ENCODE data around the gene COX4I2. TPM values are rescaled to one million over a fixed set of nuclear protein-coding genes. Genes with fewer than 3 reads are reported as not detected.
A peak's percentile ranks its signal among the peaks of the same experiment; 100 is the strongest.

The COX4I2 gene
- total RNA-seq, 1 experiment from 2014 or later, result not detected

DNA sequence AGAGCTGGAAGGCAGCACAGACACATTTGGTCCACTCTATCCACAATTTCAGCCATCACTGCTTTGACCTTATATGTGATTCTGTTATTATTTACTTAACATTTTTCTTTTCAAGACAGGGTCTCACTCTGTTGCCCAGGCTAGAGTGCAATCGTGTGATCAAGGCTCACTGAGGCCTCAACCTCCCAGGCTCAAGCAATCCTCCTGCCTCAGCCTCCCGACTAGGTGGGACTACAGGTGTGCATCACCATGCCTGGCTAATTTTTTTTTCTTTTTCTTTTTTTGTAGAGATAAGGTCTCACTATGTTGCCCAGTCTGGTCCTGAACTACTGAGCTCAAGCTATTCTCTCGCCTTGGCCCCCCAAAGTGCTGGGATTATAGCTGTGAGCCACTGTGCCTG, 44.6 kb downstream of the COX4I2 start:
- in situ Hi-C loops (cut with HindIII; ENCODE audit: low pct_unique_long_range_greater_than_20kb, low sequenced_read_pairs), result no loop called here
- no peak for DNase-seq (ENCODE audit: low read depth)

DNA sequence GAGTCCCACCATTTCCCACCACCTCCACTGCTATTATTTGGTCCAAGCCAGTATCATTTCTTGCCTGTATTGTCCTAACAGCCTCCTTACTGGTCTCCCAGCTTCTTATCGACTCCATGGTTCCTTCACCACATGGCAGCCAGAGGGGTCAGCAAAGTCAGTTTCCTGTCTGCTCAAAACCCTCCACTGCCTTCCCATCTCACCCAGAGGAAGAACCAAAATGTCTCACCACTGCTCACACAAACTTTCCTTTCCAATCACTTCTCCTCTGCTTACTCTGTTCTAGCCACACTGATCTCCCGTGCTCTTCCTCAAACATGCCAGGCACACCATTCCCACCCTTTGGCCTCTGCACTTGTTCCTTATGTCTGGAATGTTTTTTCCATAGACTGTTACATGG, 45.2 kb downstream of the COX4I2 start:
- no peak for DNase-seq (ENCODE audit: low read depth)
- in situ Hi-C loops (cut with HindIII; ENCODE audit: low pct_unique_long_range_greater_than_20kb, low sequenced_read_pairs), result no loop called here

DNA sequence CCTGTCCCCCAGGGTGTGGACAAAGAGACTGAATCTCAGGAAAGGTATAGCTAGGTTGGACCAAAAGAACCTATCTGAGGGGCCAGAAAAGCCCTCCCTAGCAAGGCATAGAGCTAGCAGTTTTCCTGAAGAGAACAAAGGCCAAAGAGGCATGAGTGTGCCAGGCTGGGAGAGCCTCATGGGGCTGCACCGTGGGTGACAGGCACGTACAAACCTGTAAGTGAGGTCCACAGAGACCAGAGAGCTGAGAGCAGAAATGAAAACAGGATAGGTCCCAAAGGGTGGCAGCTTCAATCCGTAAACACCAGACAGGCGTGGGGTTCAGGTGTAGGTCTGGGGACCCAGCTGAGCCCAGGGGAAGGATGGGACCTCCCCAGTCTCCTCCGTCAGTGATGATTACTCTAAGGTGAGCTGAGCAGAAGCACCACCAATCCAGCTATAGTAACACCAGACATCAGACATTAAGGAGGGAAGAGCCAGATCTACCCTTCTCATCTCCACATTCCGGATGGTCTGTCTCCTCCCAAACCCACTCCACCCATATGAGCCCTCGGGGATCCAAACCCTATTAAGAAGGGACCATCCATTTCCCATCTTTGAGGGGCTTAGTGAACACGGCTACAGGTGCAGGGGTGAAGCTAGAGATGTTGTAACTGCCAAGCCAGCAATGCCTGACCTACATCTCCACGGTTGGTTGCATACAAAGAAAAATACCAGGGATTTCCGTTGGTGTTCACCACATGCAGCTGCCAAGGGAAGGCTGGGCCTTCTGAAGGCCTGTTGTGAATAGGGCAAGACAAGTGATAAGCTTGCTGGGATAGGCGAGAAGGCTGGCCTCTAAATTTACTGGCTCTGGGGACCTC, 46.7 kb downstream of the COX4I2 start:
- in situ Hi-C loops (cut with HindIII; ENCODE audit: low pct_unique_long_range_greater_than_20kb, low sequenced_read_pairs), result no loop called here
- DNase-seq (ENCODE audit: low read depth), result peak; percentile 79

GRCh38 chr20:31685853-31686643, 48.3 kb downstream of the COX4I2 start:
- no peak for DNase-seq (ENCODE audit: low read depth)
- in situ Hi-C loops (cut with HindIII; ENCODE audit: low pct_unique_long_range_greater_than_20kb, low sequenced_read_pairs), result no loop called here

DNA sequence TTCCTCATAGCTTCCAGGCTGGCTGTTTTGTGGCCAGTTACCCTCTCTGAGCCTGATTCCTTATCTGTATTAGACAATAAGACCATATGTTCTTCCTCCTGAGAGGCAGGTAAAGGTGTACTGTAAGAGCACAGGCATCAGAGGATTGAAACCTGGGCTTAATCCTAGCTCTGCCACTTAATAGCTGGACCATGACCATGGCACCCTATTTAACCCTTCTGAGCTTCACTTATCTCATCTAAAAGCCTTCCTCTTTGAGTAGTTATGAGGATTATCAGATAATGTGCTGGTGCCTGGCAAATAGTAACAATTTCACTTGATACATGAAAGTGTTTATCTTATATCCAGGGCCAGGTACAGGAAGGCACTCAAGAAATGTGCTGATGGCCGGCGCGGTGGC, 50.1 kb downstream of the COX4I2 start:
- in situ Hi-C loops (cut with HindIII; ENCODE audit: low pct_unique_long_range_greater_than_20kb, low sequenced_read_pairs), result no loop called here
- no peak for DNase-seq (ENCODE audit: low read depth)

DNA sequence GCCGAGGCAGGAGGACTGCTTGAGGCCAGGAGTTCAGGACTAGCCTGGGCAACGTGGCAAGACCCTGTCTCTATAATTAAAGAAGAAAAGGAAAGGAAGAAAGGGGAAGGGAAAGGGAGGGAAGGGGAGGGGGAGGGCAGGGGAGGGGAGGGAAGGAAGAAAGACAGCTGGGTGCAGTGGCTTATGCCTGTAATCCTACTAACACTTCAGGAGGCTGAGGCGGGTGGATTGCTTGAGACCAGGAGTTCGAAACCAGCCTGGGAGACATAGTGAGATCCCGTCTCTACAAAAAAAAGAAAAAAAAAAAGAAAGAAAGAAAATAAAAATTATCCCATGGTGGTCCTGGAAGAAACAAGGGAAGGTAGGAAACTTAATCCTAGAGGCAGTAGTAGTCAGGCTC, 51.4 kb downstream of the COX4I2 start:
- in situ Hi-C loops (cut with HindIII; ENCODE audit: low pct_unique_long_range_greater_than_20kb, low sequenced_read_pairs), result no loop called here
- no peak for DNase-seq (ENCODE audit: low read depth)

DNA sequence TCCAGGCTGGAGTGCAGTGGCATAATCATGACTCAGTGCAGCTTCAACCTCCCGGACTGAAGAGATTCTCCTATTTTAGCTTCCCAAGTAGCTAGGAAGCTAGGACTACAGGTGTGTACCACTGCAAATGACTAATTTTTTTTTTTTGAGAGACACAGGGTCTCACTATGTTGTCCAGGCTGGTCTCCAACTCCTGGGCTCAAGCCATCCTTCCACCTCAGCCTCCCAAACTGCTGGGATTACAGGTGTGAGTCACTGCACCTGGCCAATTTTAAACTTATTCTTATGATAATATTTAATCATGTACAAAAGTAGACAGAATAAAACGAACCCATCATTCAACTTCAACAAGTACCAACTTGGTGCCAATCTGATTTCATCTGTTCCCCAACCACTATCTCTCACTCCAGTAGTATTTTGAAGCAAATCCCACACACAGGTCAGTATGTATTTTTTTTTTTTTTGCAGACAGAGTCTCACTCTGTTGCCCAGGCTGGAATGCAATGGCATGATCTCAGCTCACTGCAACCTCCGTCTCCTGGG, 52.5 kb downstream of the COX4I2 start:
- DNase-seq (ENCODE audit: low read depth), result no peak
- in situ Hi-C loops (cut with HindIII; ENCODE audit: low pct_unique_long_range_greater_than_20kb, low sequenced_read_pairs), result no loop called here

- in situ Hi-C loops (cut with HindIII; ENCODE audit: low pct_unique_long_range_greater_than_20kb, low sequenced_read_pairs), result no loop called here
- DNase-seq (ENCODE audit: low read depth), result no peak
Measured at GRCh38 chr20:31691646-31692275, 54.0 kb downstream of the COX4I2 start.

GRCh38 chr20:31693402-31693801, 55.7 kb downstream of the COX4I2 start:
- DNase-seq (ENCODE audit: low read depth), result no peak
- in situ Hi-C loops (cut with HindIII; ENCODE audit: low pct_unique_long_range_greater_than_20kb, low sequenced_read_pairs), result no loop called here

DNA sequence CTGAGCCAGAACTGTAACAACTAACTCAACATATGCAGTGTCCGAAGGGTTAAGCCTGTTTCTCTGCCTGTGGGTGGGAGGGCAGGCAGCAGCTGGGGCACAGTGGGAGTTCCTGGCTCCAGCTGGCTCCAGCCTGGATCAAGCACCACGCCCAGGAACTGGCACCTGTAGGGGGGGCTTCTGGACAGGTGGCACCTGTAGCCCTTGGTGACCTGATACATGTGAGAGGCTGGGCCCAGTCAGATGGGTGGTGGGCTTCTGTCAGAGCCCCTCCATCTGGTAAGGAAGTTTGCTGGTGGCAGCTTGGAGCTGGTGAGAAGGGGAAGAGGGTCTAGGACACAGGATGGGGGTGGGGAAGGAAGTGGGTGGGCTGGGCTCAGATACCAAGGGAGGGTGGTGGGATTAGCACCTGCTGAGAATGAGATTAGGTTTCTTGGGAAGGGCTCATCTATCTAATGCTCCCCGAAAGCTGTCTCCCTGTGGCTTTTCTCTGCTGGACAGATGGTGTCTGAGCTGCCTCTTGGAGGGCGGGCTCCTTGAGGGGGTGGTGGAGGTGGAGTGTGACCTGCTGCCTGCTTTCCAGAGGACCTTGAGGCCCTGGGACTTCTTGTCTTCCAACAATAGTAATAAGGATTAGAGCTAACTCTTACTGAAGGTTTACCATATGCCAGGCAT, 56.4 kb downstream of the COX4I2 start:
- no peak for DNase-seq (ENCODE audit: low read depth)
- in situ Hi-C loops (cut with HindIII; ENCODE audit: low pct_unique_long_range_greater_than_20kb, low sequenced_read_pairs), result no loop called here

Other genes with a start within 250 kb of the COX4I2 start
- not detected in 2 replicates for gene DEFB119, start 247.3 kb upstream of the COX4I2 start, total RNA-seq (2014; rRNA removed; shearing (Covaris generic); ENCODE audit: low replicate concordance)
- not detected in 2 replicates for gene DEFB121, start 231.7 kb upstream of the COX4I2 start, total RNA-seq (2014; rRNA removed; shearing (Covaris generic); ENCODE audit: low replicate concordance)
- gene DEFB123, start 197.3 kb upstream of the COX4I2 start, total RNA-seq (2014; rRNA removed; shearing (Covaris generic); ENCODE audit: low replicate concordance), result not detected in 2 replicates
- not detected in 2 replicates for gene DEFB124, start 162.8 kb upstream of the COX4I2 start, total RNA-seq (2014; rRNA removed; shearing (Covaris generic); ENCODE audit: low replicate concordance)
- not detected in 2 replicates for gene REM1, start 162.6 kb upstream of the COX4I2 start, total RNA-seq (2014; rRNA removed; shearing (Covaris generic); ENCODE audit: low replicate concordance)
- gene HM13, start 123.5 kb upstream of the COX4I2 start, total RNA-seq (2014; rRNA removed; shearing (Covaris generic); ENCODE audit: low replicate concordance), result 283 and 338 TPM in 2 replicates
- gene ID1, start 32.6 kb upstream of the COX4I2 start, total RNA-seq (2014; rRNA removed; shearing (Covaris generic); ENCODE audit: low replicate concordance), result 1,473 and 1,479 TPM in 2 replicates
- gene BCL2L1, start 85.0 kb downstream of the COX4I2 start, total RNA-seq (2014; rRNA removed; shearing (Covaris generic); ENCODE audit: low replicate concordance), result 254 and 256 TPM in 2 replicates
- gene TPX2, start 101.4 kb downstream of the COX4I2 start, total RNA-seq (2014; rRNA removed; shearing (Covaris generic); ENCODE audit: low replicate concordance), result 143 and 164 TPM in 2 replicates
- gene MYLK2, start 181.4 kb downstream of the COX4I2 start, total RNA-seq (2014; rRNA removed; shearing (Covaris generic); ENCODE audit: low replicate concordance), result not detected in 2 replicates
- not detected in 2 replicates for gene FOXS1, start 207.7 kb downstream of the COX4I2 start, total RNA-seq (2014; rRNA removed; shearing (Covaris generic); ENCODE audit: low replicate concordance)
- gene DUSP15, start 232.6 kb downstream of the COX4I2 start, total RNA-seq (2014; rRNA removed; shearing (Covaris generic); ENCODE audit: low replicate concordance), result 3.9 TPM in 1 of 2 replicates, not detected in the other
- gene TTLL9, start 232.7 kb downstream of the COX4I2 start, total RNA-seq (2014; rRNA removed; shearing (Covaris generic); ENCODE audit: low replicate concordance), result 0.20 TPM in 1 of 2 replicates, not detected in the other